COLO668 (cell line): ENCODE results near the gene UCKL1.

Experiments used
- DNase-seq: peaks from one replicate; lab custom pipeline; 2025; ENCODE audit not compliant: unreplicated experiment; lab: John Stamatoyannopoulos, UW

Gene UCKL1

GRCh38 chr20:63892402-63892801 lies 63.8 kb downstream of the UCKL1 start:
- DNase-seq = no peak

- DNase-seq = no peak
Observed at GRCh38 chr20:63891061-63892002, 64.9 kb downstream of the UCKL1 start.

DNA sequence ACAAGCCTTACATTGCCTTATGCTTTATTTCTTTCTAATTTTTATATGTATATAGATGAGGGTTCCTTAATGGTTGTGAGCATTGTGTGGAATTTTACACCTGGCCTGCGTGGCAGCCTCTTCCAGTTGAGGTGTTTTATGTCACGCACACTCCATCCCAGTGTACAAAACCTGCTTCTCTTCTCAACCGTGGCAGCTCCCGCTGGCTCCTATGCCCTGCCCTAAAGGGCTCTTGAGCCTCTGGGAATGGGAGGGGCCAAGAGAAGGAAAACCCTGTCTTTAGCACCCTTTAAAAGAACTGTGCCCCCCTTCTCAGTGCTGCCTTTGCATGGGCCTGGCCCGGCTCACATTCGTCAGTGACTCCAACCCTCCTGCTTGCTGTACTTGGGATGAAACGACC lies 65.6 kb downstream of the UCKL1 start:
- DNase-seq = no peak

- DNase-seq = no peak
Observed at GRCh38 chr20:63890201-63890576, 66.0 kb downstream of the UCKL1 start.
